HG03196 (cell line): Measurements from ENCODE around the gene NCR3LG1.
"Not testable (repeated sequence)": the region's sequence is repeated elsewhere in the genome, so short reads cannot be mapped to it uniquely, and the experiment has no call there.

Experiments used
- ATAC-seq: cut with Tn5 transposase; IDR thresholded peaks from one replicate; pipeline ENCODE4 v1.9.1; 2021; ENCODE audit not compliant: unreplicated experiment

Gene NCR3LG1

GRCh38 chr11:17408641-17409040, 57.0 kb downstream of the NCR3LG1 start:
- no peak for ATAC-seq

DNA sequence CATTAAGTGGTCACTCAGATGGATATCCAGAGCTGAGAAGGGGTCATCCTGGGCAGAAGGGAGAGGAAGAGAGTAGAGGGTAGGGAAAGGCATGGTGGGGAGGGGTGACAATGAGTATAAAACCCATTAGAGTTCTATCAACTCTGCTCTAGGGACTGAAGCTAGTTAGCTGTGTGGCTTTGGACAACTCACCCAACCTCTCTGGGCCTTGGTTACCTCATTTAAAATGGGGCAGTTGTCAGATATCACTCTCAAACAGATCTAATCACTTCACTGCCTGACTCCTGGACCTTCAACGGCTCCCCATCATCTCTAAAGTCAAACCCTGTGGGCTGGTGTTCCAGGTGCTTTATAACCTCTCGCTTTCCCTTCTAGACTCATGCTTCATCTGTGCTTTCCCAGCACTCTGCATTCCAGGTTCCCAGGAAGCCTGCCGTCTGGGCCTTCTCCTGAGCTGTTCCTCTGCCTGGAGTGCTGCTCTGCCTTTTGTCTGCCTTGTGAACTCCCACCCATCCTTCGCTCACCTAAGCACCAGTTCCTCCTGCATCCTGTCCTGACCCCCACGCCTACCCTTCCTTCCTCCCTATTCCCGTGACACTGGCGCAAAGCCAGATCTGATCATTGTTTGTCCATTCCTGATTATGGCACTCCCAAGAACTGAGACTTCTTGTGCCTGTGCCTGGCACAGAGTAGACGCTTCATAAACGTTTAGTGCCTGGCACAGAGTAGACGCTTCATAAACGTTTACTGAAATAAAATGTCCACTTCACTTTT, 59.2 kb downstream of the NCR3LG1 start:
- ATAC-seq: no peak

- ATAC-seq: no peak
These were observed 59.8 kb downstream of the NCR3LG1 start for GRCh38 chr11:17411418-17411817.

DNA sequence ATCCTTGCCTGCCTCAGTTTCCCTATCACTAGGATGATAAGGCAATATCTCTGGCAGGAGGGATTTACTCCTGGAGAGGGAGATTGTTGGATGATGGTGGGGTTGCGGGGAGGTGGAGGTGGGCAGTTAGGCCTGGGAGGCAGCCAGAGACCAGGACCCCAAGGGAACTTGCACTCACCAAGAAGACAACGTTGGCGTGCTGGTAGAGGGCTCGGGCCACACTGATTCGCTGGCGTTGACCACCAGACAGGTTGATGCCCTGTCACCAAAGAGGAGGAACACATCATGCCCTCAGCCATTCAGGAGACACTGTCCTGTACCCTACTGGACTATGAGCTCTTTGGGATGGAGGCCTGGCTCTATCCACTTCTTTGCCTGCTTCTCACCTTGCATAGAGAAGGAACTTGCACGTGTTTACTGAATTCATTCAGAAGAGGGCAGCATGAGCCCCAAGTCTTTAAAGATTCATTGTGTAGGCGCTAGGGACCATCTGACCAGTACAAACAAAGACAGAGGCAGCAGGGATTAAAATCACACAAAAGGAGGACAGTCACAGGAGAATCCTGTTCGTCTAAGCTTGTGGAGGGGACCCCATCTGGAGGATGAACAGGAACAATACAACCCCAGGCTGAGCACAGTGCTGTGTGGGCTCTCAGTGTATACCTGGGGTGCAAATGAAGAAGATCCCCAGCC, 61.0 kb downstream of the NCR3LG1 start:
- ATAC-seq: no peak

DNA sequence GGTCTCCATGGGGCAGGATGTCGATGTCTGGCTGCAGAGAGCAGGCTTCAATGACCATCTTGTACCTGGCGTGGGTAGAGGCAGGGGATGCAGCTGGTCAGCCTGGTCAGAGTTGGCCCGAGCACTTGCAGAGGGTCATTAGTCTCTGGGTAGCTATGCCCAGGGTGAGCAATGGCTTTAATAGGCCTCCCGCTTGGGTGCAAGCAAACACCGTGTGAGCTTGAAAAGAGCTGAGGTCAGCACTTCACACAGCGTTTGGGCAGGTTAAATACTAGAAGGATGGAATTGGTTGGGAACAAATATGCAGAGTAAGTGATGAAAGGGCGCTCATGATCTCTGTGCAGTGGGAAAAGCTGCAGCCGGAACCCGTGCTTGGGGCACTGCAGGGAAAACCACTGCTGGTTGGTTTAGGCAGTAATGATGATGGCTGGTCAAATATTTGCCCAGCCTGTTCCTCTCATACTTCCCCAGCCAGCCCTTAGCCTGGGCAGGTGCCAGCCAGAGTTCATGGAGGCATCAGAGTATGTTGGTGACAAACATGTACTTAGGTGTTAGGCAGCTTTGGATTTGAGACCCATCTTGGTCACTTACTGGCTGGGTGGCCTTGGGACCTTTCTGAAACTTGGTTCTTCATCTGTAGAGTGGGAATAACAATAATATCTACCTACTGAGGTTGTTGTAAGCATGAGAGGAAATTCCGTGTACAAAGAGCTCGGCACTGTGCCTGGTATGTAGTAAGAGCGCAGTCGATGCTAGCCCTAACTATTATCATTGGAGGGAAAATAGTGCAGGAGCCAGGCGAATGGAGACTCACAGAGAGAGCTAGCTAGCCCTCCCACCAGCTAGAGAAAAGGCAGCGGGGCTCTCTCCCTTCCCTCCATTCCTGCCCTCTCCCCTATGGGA, 62.1 kb downstream of the NCR3LG1 start:
- no peak for ATAC-seq

GRCh38 chr11:17414317-17414737, 62.7 kb downstream of the NCR3LG1 start:
- no peak for ATAC-seq

DNA sequence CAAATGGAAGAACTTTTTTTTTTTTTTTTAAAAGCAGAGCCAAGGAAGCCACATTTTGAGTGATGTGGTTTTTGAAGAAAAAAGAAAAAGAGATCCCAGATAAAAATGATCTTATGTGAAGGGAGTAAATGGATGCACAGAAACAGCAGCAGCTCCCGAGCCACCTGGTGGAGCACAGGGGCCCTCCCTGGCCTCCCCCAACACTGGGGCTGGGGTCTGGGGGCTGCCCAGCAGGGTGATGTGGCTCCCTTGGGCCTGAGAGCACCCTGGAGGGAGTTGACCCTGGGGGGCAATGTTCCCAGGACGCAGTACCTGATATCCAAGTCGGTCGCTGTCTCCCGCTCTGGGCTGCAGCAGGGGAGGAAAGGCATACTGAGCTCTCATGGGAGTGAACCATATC, 63.4 kb downstream of the NCR3LG1 start:
- no peak for ATAC-seq

GRCh38 chr11:17415523-17416104, 64.0 kb downstream of the NCR3LG1 start:
- ATAC-seq: no peak

DNA sequence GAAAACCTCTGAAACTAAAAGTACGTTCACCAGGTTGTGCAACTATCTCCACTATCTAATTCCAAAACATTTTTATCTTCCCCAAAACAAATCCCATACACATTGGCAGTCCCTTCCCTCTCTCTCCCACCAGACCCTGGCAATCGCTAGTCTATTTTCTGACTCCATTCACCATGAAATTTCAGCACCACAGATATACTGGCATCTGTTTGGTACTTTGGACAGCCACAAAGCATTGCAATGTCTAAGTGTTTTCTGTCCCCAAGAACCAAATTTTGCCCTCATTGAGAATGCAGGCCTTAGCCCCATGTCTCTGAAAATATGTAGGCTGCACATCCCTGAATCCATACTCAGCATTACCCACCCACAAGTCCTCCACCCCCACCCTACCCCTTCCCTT, 64.9 kb downstream of the NCR3LG1 start:
- ATAC-seq: no peak

GRCh38 chr11:17418444-17419081, 67.0 kb downstream of the NCR3LG1 start:
- no peak for ATAC-seq

- no peak for ATAC-seq
These were observed 70.2 kb downstream of the NCR3LG1 start for GRCh38 chr11:17421781-17422180.

GRCh38 chr11:17423533-17424310, 72.1 kb downstream of the NCR3LG1 start:
- ATAC-seq: no peak

GRCh38 chr11:17426233-17426632, 74.6 kb downstream of the NCR3LG1 start:
- not testable (repeated sequence) for ATAC-seq
